Testis (tissue), 3 donors: ENCODE data around the gene CPXM1. TPM values are rescaled to one million over a fixed set of nuclear protein-coding genes. Genes with fewer than 3 reads are reported as not detected.

Source experiments
- DNase-seq: peaks from one replicate; pipeline ENCODE4 v3.0.0-alpha.2; 2019
- H3K27ac ChIP-seq, 2 donors: fragments of 200-600 bp; sonication (generic); one replicate each; pipeline ENCODE4 v1.5.1; 2019
- H3K27me3 ChIP-seq: fragments of 200-600 bp; sonication (generic); one replicate; pipeline ENCODE4 v1.5.1; 2019
- H3K36me3 ChIP-seq: fragments of 200-600 bp; sonication (generic); one replicate; pipeline ENCODE4 v1.5.1; 2017; ENCODE audit warnings: low read depth; ENCODE audit errors: missing control alignments
- H3K4me1 ChIP-seq: fragments of 200-600 bp; sonication (generic); one replicate; pipeline ENCODE4 v1.5.1; 2019
- H3K4me3 ChIP-seq, 2 donors: fragments of 200-600 bp; sonication (generic); one replicate each; pipeline ENCODE4 v1.5.1; 2017 to 2019
- H3K9me3 ChIP-seq: fragments of 200-600 bp; sonication (generic); one replicate; pipeline ENCODE4 v1.5.1; 2017
- POLR2A ChIP-seq: fragments of 450-650 bp; IDR thresholded peaks from one replicate; pipeline ENCODE4 v1.6.1; 2017; ENCODE audit warnings: antibody characterized with exemption, mild to moderate bottlenecking, moderate library complexity
- WGBS, 2 donors: methylation state at CpG; one replicate each; pipeline ENCODE4 v1.1.5; 2018; 5-methylcytosine and 5-hydroxymethylcytosine counted together
- intact Hi-C: fragments of 100-400 bp; cut with DNase I; formaldehyde crosslinking; loops from one replicate; pipeline ENCODE4 v1.15.1; 2023; ENCODE audit warnings: low total_unique reads
- polyA plus RNA-seq: library from polyadenylated mRNA; stranded (reverse); fragments of 350-450 nt; fragmentation: Illumina TruSeq; extraction: RNeasy Lipid Tissue Mini Kit (QIAGEN cat#74804); gene quantifications from one replicate; pipeline ENCODE4 v1.2.3, GENCODE V29; 2014; ENCODE audit warnings: low read depth, low replicate concordance; ENCODE audit not compliant: insufficient read depth
- total RNA-seq, 2 donors: library from RNA; depleted of rRNA; stranded (reverse); fragments of >200 nt; gene quantifications; one replicate each; pipeline ENCODE4 v1.2.3, GENCODE V29; 2016
- TF ChIP-seq, protein P1 (sequence below), 3 experiments: fragments of 450-650 bp in 2 of 3; fragments of 200-600 bp in 1 of 3; sonication (generic) in 1 of 3; IDR thresholded peaks; one replicate each; pipeline ENCODE4 v1.5.1; 2016 to 2019; ENCODE audit warnings: antibody characterized with exemption in 3 of 3, mild to moderate bottlenecking in 2 of 3, moderate library complexity in 1 of 3

Gene CPXM1
- total and polyA plus RNA-seq, 3 donors from 2014 or later: 3.5 to 25.2 (median 8.6) TPM

GRCh38 chr20:2768632-2769015 lies 31.8 kb downstream of the CPXM1 start:
- H3K27me3 ChIP-seq: no peaks in the 10 kb centered on the region
- H3K27ac ChIP-seq: no peak overlapping the region
- H3K36me3 ChIP-seq: no peaks in the 10 kb centered on the region
- WGBS, 2 donors: 59 to 63% methylated on average over 5 of the region's 5 CpGs
- H3K4me3 ChIP-seq: no peak overlapping the region
- no peaks in the 10 kb centered on the region for H3K9me3 ChIP-seq
- H3K4me1 ChIP-seq: peaks cover 5% of the 10 kb centered on the region
- intact Hi-C loops: no loop called here
- no peak for TF ChIP-seq POLR2A
- TF ChIP-seq, protein P1, sequence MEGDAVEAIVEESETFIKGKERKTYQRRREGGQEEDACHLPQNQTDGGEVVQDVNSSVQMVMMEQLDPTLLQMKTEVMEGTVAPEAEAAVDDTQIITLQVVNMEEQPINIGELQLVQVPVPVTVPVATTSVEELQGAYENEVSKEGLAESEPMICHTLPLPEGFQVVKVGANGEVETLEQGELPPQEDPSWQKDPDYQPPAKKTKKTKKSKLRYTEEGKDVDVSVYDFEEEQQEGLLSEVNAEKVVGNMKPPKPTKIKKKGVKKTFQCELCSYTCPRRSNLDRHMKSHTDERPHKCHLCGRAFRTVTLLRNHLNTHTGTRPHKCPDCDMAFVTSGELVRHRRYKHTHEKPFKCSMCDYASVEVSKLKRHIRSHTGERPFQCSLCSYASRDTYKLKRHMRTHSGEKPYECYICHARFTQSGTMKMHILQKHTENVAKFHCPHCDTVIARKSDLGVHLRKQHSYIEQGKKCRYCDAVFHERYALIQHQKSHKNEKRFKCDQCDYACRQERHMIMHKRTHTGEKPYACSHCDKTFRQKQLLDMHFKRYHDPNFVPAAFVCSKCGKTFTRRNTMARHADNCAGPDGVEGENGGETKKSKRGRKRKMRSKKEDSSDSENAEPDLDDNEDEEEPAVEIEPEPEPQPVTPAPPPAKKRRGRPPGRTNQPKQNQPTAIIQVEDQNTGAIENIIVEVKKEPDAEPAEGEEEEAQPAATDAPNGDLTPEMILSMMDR (IDR thresholded peaks at IDR 0.05): no peak
- no peak for DNase-seq

- Histone ChIP-seq H3K36me3 (no peaks in the 10 kb centered on the region), H3K27ac (no peak overlapping the region), H3K4me3 (no peak overlapping the region), H3K4me1 (peaks cover 5% of the 10 kb centered on the region), H3K9me3 (no peaks in the 10 kb centered on the region), H3K27me3 (no peaks in the 10 kb centered on the region)
- TF ChIP-seq, protein P1 (IDR thresholded peaks at IDR 0.05): no peak
- TF ChIP-seq POLR2A: no peak
- intact Hi-C loops: no loop called here
- no peak for DNase-seq
- WGBS, 2 donors: 47 to 65% methylated on average over 6 to 13 of the region's 15 CpGs
Measured at GRCh38 chr20:2767768-2768631, 32.4 kb downstream of the CPXM1 start.

- intact Hi-C loops: no loop called here
- Histone ChIP-seq H3K36me3 (no peaks in the 10 kb centered on the region), H3K9me3 (no peaks in the 10 kb centered on the region), H3K4me1 (peaks cover 2% of the 10 kb centered on the region), H3K4me3 (no peak overlapping the region), H3K27me3 (no peaks in the 10 kb centered on the region), H3K27ac (no peak overlapping the region)
- TF ChIP-seq, protein P1 (IDR thresholded peaks at IDR 0.05): no peak
- TF ChIP-seq POLR2A: no peak
- DNase-seq: no peak
- WGBS, 2 donors: 52 to 54% methylated on average over 5 of the region's 5 CpGs
Measured at GRCh38 chr20:2763186-2763585, 37.2 kb downstream of the CPXM1 start.

GRCh38 chr20:2762578-2763131 lies 37.8 kb downstream of the CPXM1 start:
- intact Hi-C loops: no loop called here
- Histone ChIP-seq H3K9me3 (no peaks in the 10 kb centered on the region), H3K4me3 (no peak overlapping the region), H3K27ac (no peak overlapping the region), H3K4me1 (no peaks in the 10 kb centered on the region), H3K36me3 (no peaks in the 10 kb centered on the region), H3K27me3 (no peaks in the 10 kb centered on the region)
- TF ChIP-seq, protein P1 (IDR thresholded peaks at IDR 0.05): no peak
- WGBS, 2 donors: 46 to 77% methylated on average over 2 of the region's 2 CpGs
- DNase-seq: no peak
